HPDE6-E6E7 (cell line): Measurements from ENCODE around the gene FARSB.
"Not testable (repeated sequence)": the region's sequence is repeated elsewhere in the genome, so short reads cannot be mapped to it uniquely, and the experiment has no call there.

Experiments used
- DNase-seq: peaks from one replicate; pipeline ENCODE4 v3.0.0; 2011; ENCODE audit warnings: missing footprints; ENCODE audit errors: extremely low spot score

Gene FARSB

GRCh38 chr2:222606306-222606705 is 49.6 kb downstream of the FARSB start:
- DNase-seq = no peak

DNA sequence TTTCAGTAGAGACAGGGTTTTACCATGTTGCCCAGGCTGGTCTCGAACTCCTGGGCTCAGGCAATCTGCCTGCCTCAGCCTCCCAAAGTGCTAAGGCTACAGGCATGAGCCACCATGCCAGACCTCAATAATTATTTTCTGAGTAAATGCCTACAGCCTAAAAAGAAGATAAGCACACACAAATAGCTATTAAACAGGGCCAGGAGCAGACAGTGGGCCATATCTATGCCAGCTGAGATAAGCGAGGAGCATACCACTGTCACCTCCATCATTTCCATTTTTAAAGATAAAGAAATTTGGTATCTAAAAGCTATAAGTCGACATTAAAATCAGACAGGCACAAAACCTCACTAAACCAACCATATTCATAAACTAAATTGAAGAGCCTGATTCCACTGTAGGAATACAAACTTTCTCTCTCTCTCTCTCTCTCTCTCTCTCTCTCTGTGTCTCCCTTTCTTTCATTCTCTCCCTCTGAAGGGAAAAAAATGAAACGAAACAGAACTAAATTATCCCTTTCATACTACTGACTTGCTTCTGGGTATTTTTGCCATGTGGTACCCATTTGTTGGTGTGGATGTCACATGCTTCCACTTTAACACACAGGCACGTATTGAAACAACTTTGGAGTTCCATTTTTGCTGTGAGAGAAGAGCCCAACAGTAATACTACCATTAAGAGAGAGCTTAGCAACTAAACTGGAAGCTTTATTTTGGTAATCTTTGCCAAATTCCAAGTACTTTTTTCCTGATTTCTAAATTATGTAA is 51.0 kb downstream of the FARSB start:
- no peak for DNase-seq

DNA sequence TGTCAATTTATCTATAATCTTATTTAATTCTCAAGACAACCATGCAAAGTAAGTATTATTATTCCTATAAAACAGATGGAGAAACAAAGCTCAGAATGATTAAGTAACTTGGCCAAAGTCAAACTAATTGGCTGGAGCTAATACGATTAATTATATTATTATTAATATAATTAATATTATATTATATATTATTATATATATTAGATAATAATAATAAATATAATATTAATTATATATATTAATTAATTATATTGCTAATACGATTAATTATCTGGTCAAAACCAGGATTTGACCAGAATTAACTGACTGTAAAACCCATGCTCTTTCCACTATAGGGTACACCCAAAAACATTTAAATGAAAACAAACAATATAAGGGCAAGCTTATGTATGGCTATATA is 52.4 kb downstream of the FARSB start:
- DNase-seq = no peak

DNA sequence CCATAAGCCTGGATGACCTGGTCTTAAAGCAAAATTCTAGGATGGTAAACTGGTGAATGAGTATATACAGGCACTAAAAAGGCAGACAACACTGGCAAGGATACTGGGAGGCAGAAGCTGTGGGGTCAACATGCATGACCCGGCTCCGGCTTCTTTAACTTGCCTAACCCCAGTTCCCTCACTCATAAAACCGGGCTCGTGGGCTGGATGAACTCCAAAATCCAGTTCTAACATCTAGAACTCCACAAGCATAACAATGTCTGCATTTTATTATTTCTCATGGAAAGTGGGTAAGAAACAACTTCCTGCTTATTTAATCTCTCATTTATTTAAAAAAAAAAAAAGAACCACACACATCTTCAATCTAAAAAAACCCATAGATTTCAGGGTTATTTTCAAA is 57.3 kb downstream of the FARSB start:
- no peak for DNase-seq

GRCh38 chr2:222595581-222595980 is 60.3 kb downstream of the FARSB start:
- DNase-seq = no peak

- peak; percentile 9 for DNase-seq
Observed at GRCh38 chr2:222594679-222595078, 61.2 kb downstream of the FARSB start.

DNA sequence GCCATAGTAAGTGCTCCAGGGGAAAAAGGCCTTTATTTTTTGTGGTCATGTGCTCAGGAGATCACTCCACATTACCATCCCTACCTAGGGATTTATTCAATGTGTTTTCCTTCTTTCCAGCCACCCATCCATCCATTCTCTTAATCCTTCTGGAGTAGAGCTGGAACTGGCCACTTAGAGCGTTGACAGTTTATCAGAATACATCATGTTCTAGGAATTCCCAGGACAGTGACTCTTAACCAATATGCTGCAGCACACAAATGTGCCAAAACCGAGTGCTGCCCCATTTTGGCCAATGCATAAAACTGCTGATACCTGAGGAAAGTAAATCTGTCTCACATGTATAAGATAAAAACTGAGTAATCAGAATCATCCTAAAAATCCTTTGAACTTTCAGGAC is 63.7 kb downstream of the FARSB start:
- no peak for DNase-seq

DNA sequence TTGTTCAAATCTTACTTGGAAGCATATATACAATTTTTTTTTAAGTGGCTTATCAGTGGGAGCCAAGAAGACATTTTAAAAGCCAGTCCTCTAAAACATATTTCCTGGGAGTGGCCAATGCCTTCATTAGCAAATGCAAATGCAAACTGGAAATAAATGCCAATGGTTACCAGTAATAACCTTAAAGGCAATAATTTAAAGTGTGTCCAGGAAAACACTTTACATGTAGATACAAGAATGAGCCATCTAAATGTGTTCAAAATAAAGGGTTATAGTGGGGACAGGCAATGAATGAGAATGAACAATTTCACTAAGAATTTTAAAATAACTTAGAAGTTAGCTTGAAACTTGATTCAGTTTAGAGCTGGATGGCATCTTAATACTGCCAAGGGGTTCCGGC is 64.2 kb downstream of the FARSB start:
- no peak for DNase-seq

DNA sequence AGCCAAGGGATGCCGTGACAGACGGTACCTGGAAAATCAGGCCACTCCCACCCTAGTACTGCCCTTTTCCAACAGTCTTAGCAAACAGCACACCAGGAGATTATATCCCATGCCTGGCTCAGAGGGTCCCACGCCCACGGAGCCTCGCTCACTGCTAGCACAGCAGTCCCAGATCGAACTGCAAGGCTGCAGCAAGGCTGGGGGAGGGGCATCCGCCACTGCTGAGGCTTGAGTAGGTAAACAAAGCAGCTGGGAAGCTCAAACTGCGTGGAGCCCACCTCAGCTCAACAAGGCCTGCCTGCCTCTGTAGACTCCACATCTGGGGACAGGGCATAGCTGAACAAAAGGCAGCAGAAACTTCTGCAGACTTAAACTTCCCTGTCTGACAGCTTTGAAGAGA is 71.3 kb downstream of the FARSB start:
- not testable (repeated sequence) for DNase-seq

- DNase-seq = no peak
Observed at GRCh38 chr2:222582928-222583327, 73.0 kb downstream of the FARSB start.

- DNase-seq = no peak
Observed at GRCh38 chr2:222577341-222577740, 78.6 kb downstream of the FARSB start.

DNA sequence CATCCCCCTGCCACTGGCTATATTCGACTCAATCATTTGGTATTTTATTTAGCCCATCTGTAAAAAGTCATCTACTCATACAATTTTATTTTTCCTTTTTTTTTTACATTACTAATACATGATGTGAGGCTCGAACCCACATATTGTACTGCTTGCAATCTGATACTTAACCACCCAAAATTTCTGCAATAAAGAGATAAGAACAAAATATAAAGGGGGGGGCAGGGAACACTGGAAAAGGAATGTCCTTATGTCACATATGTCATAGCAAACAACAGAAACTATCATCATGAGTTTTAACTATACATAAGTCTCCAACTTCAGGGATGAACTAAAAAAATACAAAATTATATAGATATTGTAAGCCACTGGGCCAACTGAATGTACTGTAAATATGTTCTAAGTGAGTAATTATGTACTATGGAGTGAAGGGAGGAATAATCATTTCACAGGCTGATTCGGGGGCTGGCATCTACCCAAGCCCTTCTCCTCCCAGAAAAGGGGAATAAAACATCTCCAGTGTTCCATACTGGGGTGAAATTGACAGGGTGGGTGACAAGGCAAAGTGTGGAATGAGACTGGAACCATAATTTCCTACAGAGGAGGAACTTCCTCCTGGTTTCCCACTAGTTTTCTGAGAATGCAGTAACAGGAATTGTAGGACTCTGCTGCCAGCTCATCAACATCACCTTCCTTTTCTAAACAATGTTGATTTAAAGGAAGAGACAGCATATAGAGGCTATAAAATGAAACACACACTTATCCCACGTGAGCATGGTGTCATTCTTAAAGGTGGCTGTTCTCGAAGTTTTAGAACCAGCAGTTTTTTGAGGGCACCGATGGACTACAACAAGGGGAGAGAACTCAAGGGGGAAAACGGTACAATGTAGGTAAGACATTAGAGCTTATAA is 79.5 kb downstream of the FARSB start:
- DNase-seq = no peak

GRCh38 chr2:222575618-222576017 is 80.3 kb downstream of the FARSB start:
- DNase-seq = no peak

- no peak for DNase-seq
Observed at GRCh38 chr2:222572751-222573174, 83.1 kb downstream of the FARSB start.

DNA sequence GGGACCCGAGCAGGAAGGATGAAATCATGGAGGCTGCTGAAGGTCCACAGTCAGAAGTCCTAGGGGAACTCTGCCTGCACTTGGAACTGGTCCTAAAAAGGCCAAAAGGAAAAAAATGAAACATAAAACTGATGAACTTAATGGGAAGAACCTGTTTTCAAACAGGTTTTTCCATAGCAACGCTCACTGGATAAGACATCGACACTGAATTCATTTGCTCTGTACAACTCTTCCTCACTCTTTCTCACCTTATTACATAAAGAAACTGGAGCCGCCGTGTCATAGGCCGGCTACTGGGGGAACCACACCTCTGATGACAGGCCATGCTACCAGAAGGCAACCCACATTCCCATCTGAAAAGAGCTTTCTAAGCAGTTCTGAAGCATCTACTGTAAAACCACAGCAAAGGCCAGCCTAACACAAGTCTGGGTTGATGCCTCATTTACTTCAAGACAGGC is 83.6 kb downstream of the FARSB start:
- peak; percentile 19 for DNase-seq

DNA sequence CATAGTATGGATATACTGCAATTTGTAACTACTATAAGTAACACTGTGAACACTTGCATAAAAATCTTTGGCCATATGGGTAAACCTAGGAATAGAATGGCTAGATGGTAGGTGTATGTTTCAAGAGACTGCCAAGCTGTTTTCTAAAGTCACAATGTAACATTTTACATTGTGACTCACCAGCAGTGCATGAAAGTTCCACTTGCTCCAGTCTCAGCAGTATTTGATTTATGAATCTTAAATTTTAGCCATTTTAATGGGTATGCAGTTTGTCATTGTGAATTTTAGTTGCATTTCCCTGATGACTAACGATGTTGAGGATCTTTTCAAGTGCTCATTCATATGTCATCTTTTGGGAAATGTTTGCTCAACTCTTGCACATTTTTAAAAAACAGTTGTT is 86.1 kb downstream of the FARSB start:
- DNase-seq = no peak

- no peak for DNase-seq
Observed at GRCh38 chr2:222568865-222569264, 87.0 kb downstream of the FARSB start.

DNA sequence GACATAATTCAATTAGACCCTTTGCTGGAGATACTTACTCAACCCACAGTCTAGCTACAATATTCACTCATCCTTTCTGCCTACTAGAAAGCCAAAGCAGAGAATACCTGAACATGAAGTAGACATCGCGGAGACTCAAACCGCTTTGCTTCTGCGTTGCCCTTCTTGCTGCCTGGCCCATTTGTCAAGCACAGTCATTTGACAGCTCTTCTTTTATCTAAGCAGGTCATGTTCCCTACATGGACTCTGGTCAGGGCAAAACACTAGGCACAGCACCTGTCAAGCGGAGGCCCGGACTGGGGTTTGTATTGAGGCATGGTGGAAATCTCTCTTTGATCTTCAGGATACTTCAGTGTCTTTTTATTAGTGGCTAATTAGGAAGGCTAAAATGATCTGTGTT is 89.7 kb downstream of the FARSB start:
- no peak for DNase-seq

DNA sequence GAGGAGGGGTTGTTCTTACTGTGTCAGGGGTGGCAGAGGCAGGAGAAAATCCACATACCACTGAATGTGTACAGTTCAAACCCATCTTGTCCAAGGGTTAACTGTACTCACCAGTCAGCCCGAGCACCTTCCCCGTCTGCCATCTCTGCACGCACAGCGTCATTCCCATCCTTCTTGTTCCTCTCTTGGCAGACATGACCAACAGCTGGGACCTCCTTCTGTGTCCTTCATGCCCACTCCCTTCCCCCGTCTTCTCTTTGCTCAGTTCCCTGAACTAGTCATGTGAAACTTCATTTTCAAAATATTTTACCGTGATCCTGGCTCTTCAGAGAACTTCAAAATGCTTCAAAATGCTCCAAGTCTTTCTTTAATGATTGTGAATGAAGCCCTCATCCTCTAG is 92.0 kb downstream of the FARSB start:
- no peak for DNase-seq

DNA sequence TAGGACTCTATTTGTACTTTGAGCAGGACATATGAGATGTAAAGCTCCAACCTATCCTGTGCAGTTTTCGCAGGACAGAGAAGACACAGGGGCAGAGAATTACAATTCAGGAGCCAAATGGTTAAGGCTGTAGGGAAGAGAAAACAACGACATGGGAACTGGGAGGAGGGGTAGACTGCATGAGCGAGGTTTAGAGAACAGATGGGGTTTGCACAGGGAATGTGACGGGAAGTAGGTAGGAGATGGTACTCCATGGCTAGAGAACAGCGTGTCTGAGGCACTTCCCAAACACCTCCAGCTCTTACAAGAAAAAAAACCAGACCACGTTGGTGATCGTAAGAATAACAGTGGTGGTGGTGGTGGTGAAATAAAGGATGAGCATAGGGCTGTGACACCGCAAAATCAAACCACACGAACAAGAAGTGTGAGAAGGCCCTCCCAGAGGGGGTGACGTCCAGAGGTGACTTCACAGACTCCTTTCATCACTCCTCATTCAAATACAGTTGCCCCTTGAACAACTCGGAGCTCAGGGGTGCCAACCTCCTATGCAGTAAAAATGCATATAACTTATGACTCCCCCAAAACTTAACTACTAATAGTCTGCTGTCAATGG is 92.7 kb downstream of the FARSB start:
- DNase-seq = no peak

- peak; percentile 36 for DNase-seq
Observed at GRCh38 chr2:222561817-222562645, 93.9 kb downstream of the FARSB start.

DNA sequence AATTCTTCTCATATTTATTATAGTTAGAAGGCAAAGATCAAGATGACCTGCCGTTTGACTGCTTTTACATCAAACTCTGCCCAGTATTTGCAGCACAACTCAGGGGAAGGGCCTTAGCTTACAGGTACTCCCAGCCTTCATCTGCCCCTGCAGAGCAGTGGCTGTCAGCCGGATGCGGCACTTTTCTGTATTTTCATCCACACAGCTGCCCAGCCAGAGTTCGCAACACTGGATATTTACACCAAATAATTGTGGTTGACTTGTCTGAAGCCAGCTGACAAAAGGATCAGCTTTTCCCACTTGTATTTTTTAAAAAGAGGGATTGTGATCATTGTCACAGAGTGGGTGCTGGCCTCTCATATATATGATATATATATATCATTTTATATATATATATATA is 94.7 kb downstream of the FARSB start:
- no peak for DNase-seq
